ENCODE data around the gene MYOM3.

DNA sequence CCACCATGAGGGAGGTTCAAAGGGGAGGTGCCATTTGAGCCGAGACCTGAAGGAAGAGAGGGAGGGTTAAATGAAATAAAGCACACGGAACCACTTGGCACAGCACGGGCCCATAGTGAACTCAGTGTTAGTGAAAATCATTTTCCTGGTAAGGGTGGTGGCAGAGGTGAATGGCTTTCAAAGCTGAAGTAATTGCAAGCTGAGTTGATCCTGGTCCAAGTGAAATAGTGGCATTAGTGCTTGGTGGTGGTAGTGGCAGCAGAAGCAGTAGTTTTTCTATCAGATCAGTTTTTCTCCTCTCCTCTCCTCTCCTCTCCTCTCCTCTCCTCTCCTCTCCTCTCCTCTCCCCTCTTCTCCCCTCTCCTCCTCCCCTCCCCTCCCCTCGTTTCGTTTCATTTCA lies 101.3 kb downstream of the MYOM3 start:
- TF ChIP-seq, protein P1, sequence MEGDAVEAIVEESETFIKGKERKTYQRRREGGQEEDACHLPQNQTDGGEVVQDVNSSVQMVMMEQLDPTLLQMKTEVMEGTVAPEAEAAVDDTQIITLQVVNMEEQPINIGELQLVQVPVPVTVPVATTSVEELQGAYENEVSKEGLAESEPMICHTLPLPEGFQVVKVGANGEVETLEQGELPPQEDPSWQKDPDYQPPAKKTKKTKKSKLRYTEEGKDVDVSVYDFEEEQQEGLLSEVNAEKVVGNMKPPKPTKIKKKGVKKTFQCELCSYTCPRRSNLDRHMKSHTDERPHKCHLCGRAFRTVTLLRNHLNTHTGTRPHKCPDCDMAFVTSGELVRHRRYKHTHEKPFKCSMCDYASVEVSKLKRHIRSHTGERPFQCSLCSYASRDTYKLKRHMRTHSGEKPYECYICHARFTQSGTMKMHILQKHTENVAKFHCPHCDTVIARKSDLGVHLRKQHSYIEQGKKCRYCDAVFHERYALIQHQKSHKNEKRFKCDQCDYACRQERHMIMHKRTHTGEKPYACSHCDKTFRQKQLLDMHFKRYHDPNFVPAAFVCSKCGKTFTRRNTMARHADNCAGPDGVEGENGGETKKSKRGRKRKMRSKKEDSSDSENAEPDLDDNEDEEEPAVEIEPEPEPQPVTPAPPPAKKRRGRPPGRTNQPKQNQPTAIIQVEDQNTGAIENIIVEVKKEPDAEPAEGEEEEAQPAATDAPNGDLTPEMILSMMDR (IDR thresholded peaks at IDR 0.05), result no peak
- TF ChIP-seq POLR2A (IDR thresholded peaks at IDR 0.05), result no peak
